WI38 (cell line): ENCODE measurements around the gene NEK5.

Experiments used
- H3K4me3 ChIP-seq: 2 replicates; pipeline ENCODE4 v1.5.1; 2011; ENCODE audit warnings: low read depth, mild to moderate bottlenecking, control low read depth, low read length
- CTCF ChIP-seq: IDR thresholded peaks from 2 replicates; pipeline ENCODE4 v1.5.1; 2012; ENCODE audit warnings: low read depth, mild to moderate bottlenecking, control low read depth, low read length

The NEK5 gene

DNA sequence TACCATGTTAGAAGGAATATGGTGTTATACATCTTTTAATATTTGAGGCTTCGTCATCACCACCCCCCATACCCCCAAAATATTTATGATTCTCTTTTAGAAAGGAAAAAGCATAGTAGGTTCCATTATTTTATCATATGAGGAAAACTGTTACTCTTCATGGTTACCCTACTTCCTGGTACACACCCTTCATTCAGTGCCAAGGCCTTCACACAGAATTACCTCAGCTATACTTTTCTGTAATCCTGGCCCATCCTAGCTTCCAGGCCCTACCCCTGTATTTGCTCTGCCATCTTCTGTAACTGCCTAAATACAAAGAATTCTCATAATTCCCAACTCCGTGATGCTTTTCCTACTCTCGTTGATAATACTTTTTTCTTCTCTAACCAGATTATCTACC is 108.7 kb downstream of the NEK5 start:
- TF ChIP-seq CTCF: no peak

GRCh38 chr13:52016296-52016695 is 112.6 kb downstream of the NEK5 start:
- TF ChIP-seq CTCF: no peak
- no peak overlapping the region for H3K4me3 ChIP-seq

More for the DNA sequence above, 108.7 kb downstream of the NEK5 start:
- no peak overlapping the region for H3K4me3 ChIP-seq

DNA sequence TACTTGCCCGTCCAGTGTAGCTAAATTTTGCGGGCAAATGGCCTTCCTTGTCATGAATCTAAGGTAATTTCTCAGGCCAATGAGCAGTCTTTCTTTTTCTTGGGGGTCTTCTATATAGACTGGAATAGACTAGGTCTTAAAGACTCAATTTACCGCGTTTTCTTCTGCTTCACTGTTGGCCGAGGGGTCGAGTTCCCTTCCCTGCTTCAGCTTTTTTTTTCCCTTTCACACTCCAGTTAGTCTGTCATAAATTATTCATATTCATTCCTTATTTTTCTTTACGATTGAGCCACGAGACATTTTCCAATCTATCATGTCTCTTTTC is 116.4 kb downstream of the NEK5 start:
- H3K4me3 ChIP-seq: peak overlapping the region; percentile 98
- TF ChIP-seq CTCF: no peak

DNA sequence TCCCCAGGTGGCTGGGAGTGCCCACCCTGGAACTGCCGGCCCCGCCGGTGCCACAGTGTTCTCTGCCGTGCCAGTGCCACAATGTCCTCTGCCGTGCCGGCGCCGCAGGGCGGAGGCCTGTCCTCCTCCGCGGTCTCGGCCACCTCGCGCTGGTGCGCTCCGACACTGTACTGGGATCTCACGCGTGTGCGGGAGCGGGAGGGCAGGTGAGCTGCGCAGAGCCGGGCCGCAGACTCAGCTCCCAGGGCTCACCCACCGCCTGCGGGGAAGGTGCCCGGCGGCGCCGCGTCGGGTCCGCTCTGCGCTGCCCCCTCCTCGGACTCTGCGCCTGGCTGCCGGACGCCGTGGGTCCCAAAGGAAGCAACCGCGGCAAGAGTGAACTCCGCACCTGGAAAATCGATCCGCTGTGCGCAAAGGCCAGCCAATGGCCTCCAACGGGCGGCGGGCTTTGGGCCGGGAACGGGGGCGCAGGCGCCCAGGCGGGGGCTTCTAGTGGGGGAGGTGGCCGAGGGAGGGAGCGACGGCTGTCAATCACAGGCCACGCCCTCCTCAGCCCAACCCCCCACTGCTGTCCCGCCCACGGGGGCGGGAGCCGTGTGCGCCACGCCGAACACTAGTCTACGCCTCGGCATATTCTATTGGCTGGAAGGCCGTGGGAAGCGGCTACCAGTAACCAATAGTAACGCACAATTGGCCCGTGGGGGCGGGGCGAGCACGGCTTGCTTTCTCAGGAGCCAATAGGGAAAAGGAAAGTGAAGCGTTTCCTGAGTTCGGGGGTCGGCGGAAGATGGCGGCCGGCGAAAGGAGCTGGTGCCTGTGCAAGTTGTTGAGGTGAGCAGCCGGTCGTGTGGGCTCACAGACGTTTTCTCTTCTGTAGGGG is 117.0 kb downstream of the NEK5 start, which contains the start of gene ALG11:
ALG11 (plus strand) TSS at position 767 of the 880 bp plus-strand sequence; CDS start at position 788, 21 bp downstream.
- TF ChIP-seq CTCF: no peak
- H3K4me3 ChIP-seq: peak within 1 kb of the TSS; percentile 98

DNA sequence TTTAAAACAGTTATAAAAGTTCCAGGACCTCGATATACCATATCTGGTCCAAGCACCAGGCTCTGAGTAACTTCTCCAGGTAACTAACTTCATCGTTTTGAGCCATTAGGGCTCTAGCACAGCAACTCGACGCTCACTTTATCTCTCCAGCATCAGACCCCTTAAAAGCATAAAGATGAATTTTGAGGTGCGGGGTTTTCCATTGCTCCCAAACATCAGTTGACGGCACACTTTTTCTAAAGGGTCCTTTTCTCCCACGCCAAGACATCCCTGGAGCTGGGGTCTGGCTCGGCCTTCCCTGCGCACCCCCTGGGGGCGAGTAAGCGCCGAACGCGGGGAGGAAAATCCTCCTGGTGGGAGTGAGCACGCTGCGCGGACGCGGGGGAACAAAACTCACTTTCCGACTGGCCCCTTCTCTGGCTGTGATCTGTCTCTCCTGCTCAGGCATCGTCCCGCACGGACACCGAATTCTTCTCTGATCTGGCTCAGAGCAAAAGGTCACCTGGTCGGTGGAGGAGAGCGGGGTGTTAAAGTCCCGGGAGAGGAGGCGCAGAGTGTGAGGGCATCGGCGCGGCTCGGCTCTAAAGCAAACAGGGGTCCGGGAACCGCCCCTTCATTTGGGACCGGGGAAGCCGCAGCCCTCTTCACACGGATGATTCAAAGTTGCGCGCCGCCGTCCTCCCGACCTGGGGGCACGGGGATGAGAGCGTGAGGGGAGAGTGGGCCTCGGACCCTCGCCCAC is 117.8 kb downstream of the NEK5 start, which contains the start of gene ATP7B:
ATP7B (minus strand) TSS at position 561 of the 742 bp plus-strand sequence; CDS start at position 448, 113 bp downstream.
- H3K4me3 ChIP-seq: peak within 1 kb of the TSS; percentile 98
- TF ChIP-seq CTCF: no peak

- TF ChIP-seq CTCF: no peak
- H3K4me3 ChIP-seq: no peak overlapping the region
These were observed 118.9 kb downstream of the NEK5 start for GRCh38 chr13:52009946-52010345.
